Right ventricle myocardium inferior (tissue), 1 donor: ENCODE measurements around the gene GPC5. TPM values are rescaled to one million over a fixed set of nuclear protein-coding genes. Genes with fewer than 3 reads are reported as not detected.

Experiments
- ATAC-seq: fragments of 200-7000 bp; cut with Tn5 transposase; one replicate; pipeline ENCODE4 v1.9.1; 2020; ENCODE audit warnings: mild to moderate bottlenecking, moderate library complexity
- DNase-seq: peaks from one replicate; pipeline ENCODE4 v3.0.0; 2021; ENCODE audit errors: missing footprints
- intact Hi-C: fragments of 100-400 bp; cut with DNase I; formaldehyde crosslinking; loops from one replicate; pipeline ENCODE4 v1.11.0; 2022
- total RNA-seq: library from RNA; stranded (reverse); fragmentation: NEBNext Ultra II Directional; extraction: Animal tissue kit (Norgen Biotek cat#: 25700); gene quantifications from one replicate; pipeline ENCODE4 v1.2.1, GENCODE V29; 2021
- donor health status: DM: no; HTN: yes; CAD: no; lungs with severe emphysema.

Gene GPC5
- total RNA-seq, 1 donor from 2014 or later, result 1.8 TPM

- ATAC-seq (no peak), DNase-seq (no peak)
- intact Hi-C loops, result no loop called here
Measured at GRCh38 chr13:92103689-92104153, 705.3 kb downstream of the GPC5 start.

- no peak for DNase-seq
- no peak for ATAC-seq
- intact Hi-C loops, result no loop called here
Measured at GRCh38 chr13:92122186-92122853, 723.9 kb downstream of the GPC5 start.

- DNase-seq (no peak), ATAC-seq (no peak)
- intact Hi-C loops, result no loop called here
Measured at GRCh38 chr13:92126399-92126798, 728.0 kb downstream of the GPC5 start.

GRCh38 chr13:92135509-92135908 is 737.1 kb downstream of the GPC5 start:
- DNase-seq (no peak), ATAC-seq (no peak)
- intact Hi-C loops, result no loop called here

GRCh38 chr13:92136449-92137155 is 738.2 kb downstream of the GPC5 start:
- intact Hi-C loops, result no loop called here
- ATAC-seq (no peak), DNase-seq (no peak)

- ATAC-seq, result no peak
- intact Hi-C loops, result no loop called here
- DNase-seq, result no peak
Measured at GRCh38 chr13:92137520-92137919, 739.1 kb downstream of the GPC5 start.

GRCh38 chr13:92143766-92144165 is 745.3 kb downstream of the GPC5 start:
- intact Hi-C loops, result no loop called here
- ATAC-seq (no peak), DNase-seq (no peak)

GRCh38 chr13:92150606-92151005 is 752.2 kb downstream of the GPC5 start:
- DNase-seq (no peak), ATAC-seq (no peak)
- intact Hi-C loops, result no loop called here

- no peak for ATAC-seq
- intact Hi-C loops, result no loop called here
Measured at GRCh38 chr13:92158346-92158745, 759.9 kb downstream of the GPC5 start.

GRCh38 chr13:92164822-92165221 is 766.4 kb downstream of the GPC5 start:
- intact Hi-C loops, result no loop called here
- DNase-seq (no peak), ATAC-seq (no peak)

More at GRCh38 chr13:92158346-92158745, 759.9 kb downstream of the GPC5 start:
- DNase-seq, result no peak

GRCh38 chr13:92172191-92172590 is 773.8 kb downstream of the GPC5 start:
- intact Hi-C loops, result no loop called here
- ATAC-seq, result no peak

GRCh38 chr13:92173254-92173653 is 774.8 kb downstream of the GPC5 start:
- ATAC-seq (no peak), DNase-seq (no peak)
- intact Hi-C loops, result no loop called here

More at GRCh38 chr13:92172191-92172590, 773.8 kb downstream of the GPC5 start:
- no peak for DNase-seq

- intact Hi-C loops, result no loop called here
- ATAC-seq (no peak), DNase-seq (no peak)
Measured at GRCh38 chr13:92175330-92175729, 776.9 kb downstream of the GPC5 start.

GRCh38 chr13:92177966-92178365 is 779.5 kb downstream of the GPC5 start:
- DNase-seq (no peak), ATAC-seq (no peak)
- intact Hi-C loops, result no loop called here

- intact Hi-C loops, result no loop called here
- DNase-seq, result no peak
- no peak for ATAC-seq
Measured at GRCh38 chr13:92179223-92179622, 780.8 kb downstream of the GPC5 start.

GRCh38 chr13:92187378-92187989 is 789.1 kb downstream of the GPC5 start:
- DNase-seq (no peak), ATAC-seq (no peak)
- intact Hi-C loops, result loop anchor here (5.0 kb wide), 1 partner anchor 170 kb away; no protein-coding TSS in a partner anchor

GRCh38 chr13:92188574-92188973 is 790.2 kb downstream of the GPC5 start:
- intact Hi-C loops, result loop anchor here (5.0 kb wide), 1 partner anchor 169 kb away; no protein-coding TSS in a partner anchor
- ATAC-seq (no peak), DNase-seq (no peak)

GRCh38 chr13:92196591-92197256 is 798.3 kb downstream of the GPC5 start:
- intact Hi-C loops, result no loop called here
- ATAC-seq, result no peak

GRCh38 chr13:92197669-92198068 is 799.2 kb downstream of the GPC5 start:
- intact Hi-C loops, result no loop called here
- ATAC-seq (no peak), DNase-seq (no peak)

More at GRCh38 chr13:92196591-92197256, 798.3 kb downstream of the GPC5 start:
- DNase-seq, result no peak
